Heart left ventricle (tissue), 16 donors: ENCODE results near the gene DMD. TPM values are rescaled to one million over a fixed set of nuclear protein-coding genes. Genes with fewer than 3 reads are reported as not detected.
A peak's percentile ranks its signal among the peaks of the same experiment; 100 is the strongest.

ENCODE experiments used
- ATAC-seq, 4 donors: fragments of 200-7000 bp; cut with Tn5 transposase; one replicate each; pipeline ENCODE4 v1.9.1; 2020 to 2022; ENCODE audit warnings: moderate library complexity in 4 of 4, mild to moderate bottlenecking in 3 of 4, moderate number of reproducible peaks in 1 of 4
- DNase-seq, 5 donors: peaks; one replicate each; pipeline ENCODE4 v3.0.0-alpha.2; 2020
- H3K27ac ChIP-seq, 12 donors: fragments of 200-600 bp; sonication (generic) in 4 of 12; one replicate each; pipeline versions ENCODE4 v1.5.0 to v1.8.0; 2016 to 2022; ENCODE audit warnings: mild to moderate bottlenecking in 2 of 12
- H3K27me3 ChIP-seq, 9 donors: fragments of 200-600 bp; sonication (generic) in 2 of 9; one replicate each; pipeline versions ENCODE4 v1.5.1 to v1.8.0; 2016 to 2022; ENCODE audit warnings: mild to moderate bottlenecking in 3 of 9
- H3K36me3 ChIP-seq, 9 donors: fragments of 200-600 bp; sonication (generic) in 2 of 9; one replicate each; pipeline versions ENCODE4 v1.5.0 to v1.8.0; 2018 to 2022; ENCODE audit warnings: mild to moderate bottlenecking in 2 of 9
- H3K4me1 ChIP-seq, 12 donors: fragments of 200-600 bp; sonication (generic) in 4 of 12; one replicate each; pipeline versions ENCODE4 v1.5.0 to v1.8.0; 2016 to 2022; ENCODE audit warnings: mild to moderate bottlenecking in 3 of 12
- H3K4me3 ChIP-seq, 12 donors: fragments of 200-600 bp; sonication (generic) in 4 of 12; one replicate each; pipeline versions ENCODE4 v1.5.0 to v1.8.0; 2017 to 2022; ENCODE audit warnings: mild to moderate bottlenecking in 9 of 12, moderate library complexity in 4 of 12
- H3K9me3 ChIP-seq, 12 donors: fragments of 200-600 bp; sonication (generic) in 4 of 12; one replicate each; pipeline versions ENCODE4 v1.5.0 to v1.8.0; 2016 to 2022; ENCODE audit warnings: mild to moderate bottlenecking in 1 of 12
- CTCF ChIP-seq, 12 donors: fragments of 200-600 bp; sonication (generic) in 4 of 12; IDR thresholded peaks; one replicate each; pipeline versions ENCODE4 v1.5.0 to v1.8.0; 2018 to 2022; ENCODE audit warnings: antibody characterized with exemption in 12 of 12, mild to moderate bottlenecking in 5 of 12
- POLR2A ChIP-seq, 2 donors: fragments of 450-650 bp; IDR thresholded peaks; one replicate each; pipeline ENCODE4 v1.6.1; 2017; ENCODE audit warnings: antibody characterized with exemption in 2 of 2, mild to moderate bottlenecking in 2 of 2, moderate library complexity in 2 of 2
- WGBS, 4 donors: extraction: QIAGEN DNeasy Blood & Tissue Kit in 2 of 4; methylation state at CpG; one replicate each; pipeline versions ENCODE4 v1.1.5 to v1.1.7; 2013 to 2018; 5-methylcytosine and 5-hydroxymethylcytosine counted together
- intact Hi-C, 10 donors: fragments of 100-400 bp; cut with DNase I; formaldehyde crosslinking; loops; one replicate each; pipeline versions ENCODE4 v1.11.1 to v1.14.2; 2022
- polyA plus RNA-seq, 2 donors: library from polyadenylated mRNA; stranded (reverse); fragments of 200-250 nt; gene quantifications; one replicate each; pipeline ENCODE4 v1.2.3, GENCODE V29; 2013
- total RNA-seq, 9 donors: library from RNA; depleted of rRNA in 2 of 9; stranded (reverse); fragments of >200 nt in 2 of 9; fragmentation: NEBNext Ultra II Directional in 3 of 9; extraction: Animal tissue kit (Norgen Biotek cat#: 25700) in 3 of 9; gene quantifications; one replicate each; pipeline versions ENCODE4 v1.1.0 to v1.2.4, GENCODE V29; 2016 to 2023
- donor health status: ischemic (EF 13 %, LVEDD 7.1; RV severe dilation, severe dysfunction).
- donor health status: healthy with polysubstance abuse.
- donor health status: DM: no; HTN: yes; CAD: no.
- donor health status: DM: no; HTN: no; CAD: no.
- donor health status: ischemic (EF 25% LVEDD 6.9; RV normal size, moderate dysfunction).
- donor health status: ischemic (EF 25% LVEDD 5.7; RV mildly dilated, moderate dysfunction).
- donor health status: healthy.
- donor health status: DM: yes; HTN: yes; CAD: no.
- donor health status: ischemic (EF 35%, LVEDD 5.7; RV mildly dilated, moderate dysfunction).
- donor health status: nonischemic (EF 11% LVEDD 7.7; RV severe dilation, severe dysfunction).
- donor health status: DM: yes; HTN: yes; CAD: no.
- donor health status: PGD.
- donor health status: ischemic (EF 29% LVEDD 5.4; RV normal size, mild dysfunction).
- donor health status: nonischemic (EF 23%, LVEDD 6.1; RV moderate dilation, normal function).

Gene DMD
- total and polyA plus RNA-seq, 11 donors, result 34.7 to 236 (median 162) TPM

- intact Hi-C loops, result no loop called here
- Histone ChIP-seq H3K27me3 (peaks cover 0 to 3% (median 0%) of the 10 kb centered on the region in 9 donors), H3K9me3 (no peaks in the 10 kb centered on the region), H3K4me1 (peaks cover 0 to 4% (median 0%) of the 10 kb centered on the region in 12 donors), H3K27ac (no peak overlapping the region), H3K4me3 (no peak overlapping the region), H3K36me3 (peaks cover 0 to 4% (median 0%) of the 10 kb centered on the region in 9 donors)
- no peak for TF ChIP-seq POLR2A (IDR thresholded peaks at IDR 0.05)
- no peak for TF ChIP-seq CTCF (IDR thresholded peaks at IDR 0.05)
- ATAC-seq (no peak), DNase-seq (no peak)
- WGBS, 4 donors, result 65 to 77% (median 72%) methylated on average over 6 of the region's 6 CpGs
Observed at GRCh38 chrX:31236231-31236630, 1975.1 kb downstream of the DMD start.

- no peak overlapping the region for H3K4me3 ChIP-seq
- H3K4me1 ChIP-seq, result peaks cover 0 to 7% (median 0%) of the 10 kb centered on the region in 12 donors
- H3K27me3 ChIP-seq, result peaks cover 0 to 3% (median 0%) of the 10 kb centered on the region in 9 donors
- WGBS, 4 donors, result 42 to 82% (median 67%) methylated on average over 4 of the region's 4 CpGs
- intact Hi-C loops, result no loop called here
- no peak overlapping the region for H3K27ac ChIP-seq
- no peak for ATAC-seq
- H3K9me3 ChIP-seq, result no peaks in the 10 kb centered on the region
- H3K36me3 ChIP-seq, result peaks cover 0 to 4% (median 0%) of the 10 kb centered on the region in 9 donors
- DNase-seq, result no peak
- TF ChIP-seq POLR2A (IDR thresholded peaks at IDR 0.05), result no peak
- no peak for TF ChIP-seq CTCF (IDR thresholded peaks at IDR 0.05)
Observed at GRCh38 chrX:31233941-31234496, 1977.3 kb downstream of the DMD start.

GRCh38 chrX:31232506-31232905, 1978.8 kb downstream of the DMD start:
- H3K27me3 ChIP-seq, result peaks cover 0 to 3% (median 0%) of the 10 kb centered on the region in 9 donors
- H3K36me3 ChIP-seq, result peaks cover 0 to 4% (median 0%) of the 10 kb centered on the region in 9 donors
- ATAC-seq (no peak), DNase-seq (no peak)
- H3K4me3 ChIP-seq, result no peak overlapping the region
- TF ChIP-seq CTCF (IDR thresholded peaks at IDR 0.05) (no peak), POLR2A (IDR thresholded peaks at IDR 0.05) (no peak)
- peaks cover 0 to 9% (median 0%) of the 10 kb centered on the region in 12 donors for H3K4me1 ChIP-seq
- WGBS, 4 donors, result 59 to 79% (median 73%) methylated on average over 3 of the region's 3 CpGs
- H3K27ac ChIP-seq, result no peak overlapping the region
- intact Hi-C loops, result no loop called here
- H3K9me3 ChIP-seq, result no peaks in the 10 kb centered on the region

GRCh38 chrX:31228909-31229308, 1982.4 kb downstream of the DMD start:
- no peak for DNase-seq
- Histone ChIP-seq H3K36me3 (no peaks in the 10 kb centered on the region), H3K27ac (peak overlapping the region in 4 of 12 donors; percentile 1 to 58 (median 24)), H3K9me3 (no peaks in the 10 kb centered on the region), H3K4me1 (peaks cover 0 to 9% (median 0%) of the 10 kb centered on the region in 12 donors), H3K4me3 (no peak overlapping the region), H3K27me3 (no peaks in the 10 kb centered on the region)
- ATAC-seq, result no peak
- intact Hi-C loops, result no loop called here
- TF ChIP-seq POLR2A (IDR thresholded peaks at IDR 0.05) (no peak), CTCF (IDR thresholded peaks at IDR 0.05) (no peak)
- 64 to 79% (median 66%) methylated on average over 2 of the region's 2 CpGs for WGBS, 4 donors
